SK-N-SH treated with all-trans-retinoic acid at 6 μM for 48 hours (cell line): Measurements from ENCODE around the gene PJA2.

Experiments
- ATAC-seq: fragments of 200-7000 bp; cut with Tn5 transposase; 3 replicates; pipeline ENCODE4 v1.9.1; 2020; ENCODE audit warnings: mild to moderate bottlenecking, moderate library complexity
- ARNTL ChIP-seq: fragments of 450-650 bp; formaldehyde crosslinking; IDR thresholded peaks from 2 replicates; pipeline ENCODE4 v1.5.0; 2020; ENCODE audit warnings: low read depth, mild to moderate bottlenecking, moderate library complexity, borderline replicate concordance
- BACH2 ChIP-seq: fragments of 250-450 bp; sonication (Bioruptor Pico); IDR thresholded peaks from 2 replicates; pipeline ENCODE4 v1.9.0; 2021; ENCODE audit warnings: mild to moderate bottlenecking, borderline replicate concordance
- CREB5 ChIP-seq: fragments of 250-450 bp; sonication (Bioruptor Pico); IDR thresholded peaks from 2 replicates; pipeline ENCODE4 v1.5.1; 2020; ENCODE audit warnings: low read depth, mild to moderate bottlenecking, moderate library complexity
- CSDC2 ChIP-seq: fragments of 250-450 bp; sonication (Bioruptor Pico); IDR thresholded peaks from 2 replicates; pipeline ENCODE4 v1.5.0; 2020; ENCODE audit warnings: mild to moderate bottlenecking, moderate library complexity
- ESRRG ChIP-seq: fragments of 250-450 bp; sonication (Bioruptor Pico); IDR thresholded peaks from 2 replicates; pipeline ENCODE4 v1.6.1; 2021; ENCODE audit warnings: mild to moderate bottlenecking
- GLIS3 ChIP-seq: fragments of 250-450 bp; sonication (Bioruptor Pico); IDR thresholded peaks from 2 replicates; pipeline ENCODE4 v1.5.0; 2020; ENCODE audit warnings: mild to moderate bottlenecking, moderate library complexity
- ISL1 ChIP-seq: fragments of 250-450 bp; sonication (Bioruptor Pico); IDR thresholded peaks from 2 replicates; pipeline ENCODE4 v2.1.2; 2022; ENCODE audit warnings: mild to moderate bottlenecking, moderate library complexity
- OSR1 ChIP-seq: fragments of 250-450 bp; sonication (Bioruptor Pico); IDR thresholded peaks from 2 replicates; pipeline ENCODE4 v1.8.0; 2022; ENCODE audit warnings: moderate library complexity, mild to moderate bottlenecking, inconsistent platforms
- PATZ1 ChIP-seq: fragments of 250-450 bp; sonication (Bioruptor Pico); IDR thresholded peaks from 2 replicates; pipeline ENCODE4 v1.8.0; 2020; ENCODE audit warnings: mild to moderate bottlenecking, moderate library complexity, borderline replicate concordance
- POU6F1 ChIP-seq: fragments of 250-450 bp; sonication (Bioruptor Pico); IDR thresholded peaks from 2 replicates; pipeline ENCODE4 v1.8.0; 2021; ENCODE audit warnings: low read depth, mild to moderate bottlenecking, moderate library complexity, borderline replicate concordance
- PPARA ChIP-seq: fragments of 250-450 bp; sonication (Bioruptor Pico); IDR thresholded peaks from 2 replicates; pipeline ENCODE4 v1.5.0; 2020; ENCODE audit warnings: mild to moderate bottlenecking, borderline replicate concordance
- RARB ChIP-seq: fragments of 250-450 bp; sonication (Bioruptor Pico); IDR thresholded peaks from 2 replicates; pipeline ENCODE4 v1.8.0; 2021; ENCODE audit warnings: mild to moderate bottlenecking, moderate library complexity
- SNAI2 ChIP-seq: fragments of 250-450 bp; sonication (Bioruptor Pico); IDR thresholded peaks from 2 replicates; pipeline ENCODE4 v1.5.0; 2020; ENCODE audit warnings: mild to moderate bottlenecking, moderate library complexity
- TCF4 ChIP-seq: fragments of 250-450 bp; sonication (Bioruptor Pico); IDR thresholded peaks from 2 replicates; pipeline ENCODE4 v1.8.0; 2021; ENCODE audit warnings: mild to moderate bottlenecking, moderate library complexity, borderline replicate concordance
- TOX ChIP-seq: fragments of 250-450 bp; sonication (Bioruptor Pico); IDR thresholded peaks from 2 replicates; pipeline ENCODE4 v1.8.0; 2021; ENCODE audit warnings: mild to moderate bottlenecking, moderate library complexity, borderline replicate concordance
- TSHZ2 ChIP-seq: fragments of 250-450 bp; sonication (Bioruptor Pico); IDR thresholded peaks from 2 replicates; pipeline ENCODE4 v1.5.0; 2020; ENCODE audit warnings: mild to moderate bottlenecking, moderate library complexity
- ZC3H10 ChIP-seq: fragments of 250-450 bp; sonication (Bioruptor Pico); IDR thresholded peaks from 2 replicates; pipeline ENCODE4 v1.5.1; 2021; ENCODE audit warnings: mild to moderate bottlenecking, moderate library complexity
- ZFP3 ChIP-seq: fragments of 250-450 bp; sonication (Bioruptor Pico); IDR thresholded peaks from 2 replicates; pipeline ENCODE4 v1.5.0; 2020; ENCODE audit warnings: mild to moderate bottlenecking, moderate library complexity
- ZFP30 ChIP-seq: fragments of 450-650 bp; formaldehyde crosslinking; IDR thresholded peaks from 2 replicates; pipeline ENCODE4 v1.5.0; 2022; ENCODE audit warnings: mild to moderate bottlenecking, moderate library complexity
- ZNF565 ChIP-seq: fragments of 450-650 bp; formaldehyde crosslinking; conservative IDR thresholded peaks from 2 replicates; pipeline ENCODE4 v1.5.0; 2020; ENCODE audit warnings: low read depth, mild to moderate bottlenecking, moderate library complexity
- ZNF70 ChIP-seq: fragments of 450-650 bp; formaldehyde crosslinking; IDR thresholded peaks from 2 replicates; pipeline ENCODE4 v1.5.0; 2020; ENCODE audit warnings: mild to moderate bottlenecking, moderate library complexity
- ZNF8 ChIP-seq: fragments of 450-650 bp; formaldehyde crosslinking; IDR thresholded peaks from 2 replicates; pipeline ENCODE4 v1.5.0; 2020; ENCODE audit warnings: mild to moderate bottlenecking, moderate library complexity

PJA2 gene

GRCh38 chr5:109412981-109413402 lies 3.2 kb upstream of the PJA2 start:
- ATAC-seq, result no peak
- no peak for TF ChIP-seq TOX (CRISPR knock-in tag)
- no peak for TF ChIP-seq POU6F1 (CRISPR knock-in tag)
- TF ChIP-seq ZFP30 (CRISPR knock-in tag), result no peak

- TF ChIP-seq GLIS3 (CRISPR knock-in tag), result no peak
- no peak for TF ChIP-seq ZFP3 (CRISPR knock-in tag)
- TF ChIP-seq PPARA (CRISPR knock-in tag), result no peak
- peak; percentile 60 for TF ChIP-seq ISL1 (CRISPR knock-in tag)
- 0 out of 2 replicates have a peak, but pooled peaks have one; percentile 11 for TF ChIP-seq ZC3H10 (CRISPR knock-in tag)
- no peak for TF ChIP-seq POU6F1 (CRISPR knock-in tag)
- ATAC-seq, result peak; percentile 1; the same call in 1 of the 3 replicates
These were observed 1.9 kb upstream of the PJA2 start for GRCh38 chr5:109411627-109412026.

- TF ChIP-seq ESRRG (CRISPR knock-in tag) (no peak), CREB5 (CRISPR knock-in tag) (no peak), POU6F1 (CRISPR knock-in tag) (no peak), ZC3H10 (CRISPR knock-in tag) (no peak), CSDC2 (CRISPR knock-in tag) (no peak), SNAI2 (CRISPR knock-in tag) (no peak), GLIS3 (CRISPR knock-in tag) (no peak), ZNF70 (CRISPR knock-in tag) (no peak), BACH2 (CRISPR knock-in tag) (no peak), ZNF8 (CRISPR knock-in tag) (no peak), ZFP3 (CRISPR knock-in tag) (no peak), PPARA (CRISPR knock-in tag) (no peak), OSR1 (no peak), ZNF565 (CRISPR knock-in tag) (no peak), TOX (CRISPR knock-in tag) (no peak)
- no peak for ATAC-seq
These were observed 1.4 kb upstream of the PJA2 start for GRCh38 chr5:109411149-109411514.

- peak; percentile 44 for ATAC-seq
- TF ChIP-seq ESRRG (CRISPR knock-in tag) (no peak), CSDC2 (CRISPR knock-in tag) (0 out of 2 replicates have a peak, but pooled peaks have one; percentile 23), TSHZ2 (CRISPR knock-in tag) (0 out of 2 replicates have a peak, but pooled peaks have one; percentile 14), BACH2 (CRISPR knock-in tag) (no peak), ZNF565 (CRISPR knock-in tag) (no peak), TCF4 (CRISPR knock-in tag) (no peak), ZFP30 (CRISPR knock-in tag) (no peak), PATZ1 (no peak), ISL1 (CRISPR knock-in tag) (no peak), ARNTL (no peak), RARB (CRISPR knock-in tag) (no peak), CREB5 (CRISPR knock-in tag) (no peak), ZNF70 (CRISPR knock-in tag) (no peak)
These were observed 795 bp upstream of the PJA2 start for GRCh38 chr5:109410389-109411148.
